ENCODE data around the gene GSTA4. TPM values are rescaled to one million over a fixed set of nuclear protein-coding genes. Genes with fewer than 3 reads are reported as not detected.

Gene GSTA4
- total RNA-seq, 6 donors from 2014 or later = 29.0 to 151 (median 80.8) TPM

- peaks cover 7 to 47% (median 16%) of the 10 kb centered on the region in 4 donors for H3K36me3 ChIP-seq
- no peaks in the 10 kb centered on the region for H3K9me3 ChIP-seq
- DNase-seq = no peak
- H3K4me1 ChIP-seq = no peaks in the 10 kb centered on the region
- 66 to 69% methylated on average over 3 of the region's 3 CpGs for WGBS, 2 donors
- H3K4me3 ChIP-seq = no peak overlapping the region
- ATAC-seq (ENCODE audit: low FRiP score in 2 of 2) = no peak
- no peaks in the 10 kb centered on the region for H3K27me3 ChIP-seq
- no peak overlapping the region for H3K27ac ChIP-seq
- TF ChIP-seq EP300 (IDR thresholded peaks at IDR 0.05) (no peak), POLR2AphosphoS5 (IDR thresholded peaks at IDR 0.05) (no peak), POLR2A (IDR thresholded peaks at IDR 0.05) (no peak)
- TF ChIP-seq, protein P1, sequence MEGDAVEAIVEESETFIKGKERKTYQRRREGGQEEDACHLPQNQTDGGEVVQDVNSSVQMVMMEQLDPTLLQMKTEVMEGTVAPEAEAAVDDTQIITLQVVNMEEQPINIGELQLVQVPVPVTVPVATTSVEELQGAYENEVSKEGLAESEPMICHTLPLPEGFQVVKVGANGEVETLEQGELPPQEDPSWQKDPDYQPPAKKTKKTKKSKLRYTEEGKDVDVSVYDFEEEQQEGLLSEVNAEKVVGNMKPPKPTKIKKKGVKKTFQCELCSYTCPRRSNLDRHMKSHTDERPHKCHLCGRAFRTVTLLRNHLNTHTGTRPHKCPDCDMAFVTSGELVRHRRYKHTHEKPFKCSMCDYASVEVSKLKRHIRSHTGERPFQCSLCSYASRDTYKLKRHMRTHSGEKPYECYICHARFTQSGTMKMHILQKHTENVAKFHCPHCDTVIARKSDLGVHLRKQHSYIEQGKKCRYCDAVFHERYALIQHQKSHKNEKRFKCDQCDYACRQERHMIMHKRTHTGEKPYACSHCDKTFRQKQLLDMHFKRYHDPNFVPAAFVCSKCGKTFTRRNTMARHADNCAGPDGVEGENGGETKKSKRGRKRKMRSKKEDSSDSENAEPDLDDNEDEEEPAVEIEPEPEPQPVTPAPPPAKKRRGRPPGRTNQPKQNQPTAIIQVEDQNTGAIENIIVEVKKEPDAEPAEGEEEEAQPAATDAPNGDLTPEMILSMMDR (IDR thresholded peaks at IDR 0.05) = no peak
Observed at GRCh38 chr6:53020005-53020744, 25.1 kb upstream of the GSTA4 start.

DNA sequence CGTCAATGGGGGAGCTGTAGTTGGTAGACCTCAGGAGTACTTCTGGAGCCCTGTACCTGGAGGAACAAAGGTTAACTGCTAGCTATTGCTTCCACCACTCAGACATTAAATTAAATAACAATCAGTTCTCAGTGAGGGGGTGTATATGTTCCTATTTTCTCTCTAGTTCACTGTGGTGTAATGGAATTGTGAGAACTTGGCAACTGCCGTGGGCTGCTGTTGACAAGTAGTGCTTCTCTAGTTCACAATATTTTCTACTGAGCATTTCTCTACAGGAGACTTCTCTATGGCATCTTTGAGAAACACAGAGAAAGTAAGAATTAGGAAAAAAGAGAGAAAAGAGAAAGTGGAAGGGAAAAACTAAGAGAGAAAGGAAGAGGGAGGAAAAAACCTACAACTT is 23.4 kb upstream of the GSTA4 start:
- Histone ChIP-seq H3K27me3 (no peaks in the 10 kb centered on the region), H3K36me3 (peaks cover 7 to 54% (median 19%) of the 10 kb centered on the region in 4 donors), H3K4me1 (peaks cover 0 to 7% (median 0%) of the 10 kb centered on the region in 4 donors), H3K4me3 (no peak overlapping the region), H3K9me3 (no peaks in the 10 kb centered on the region), H3K27ac (no peak overlapping the region)
- ATAC-seq (ENCODE audit: low FRiP score in 2 of 2) (peak in 1 of 2 donors; percentile 29), DNase-seq (no peak)
- TF ChIP-seq POLR2A (IDR thresholded peaks at IDR 0.05) (no peak), EP300 (IDR thresholded peaks at IDR 0.05) (no peak), POLR2AphosphoS5 (IDR thresholded peaks at IDR 0.05) (no peak)
- TF ChIP-seq, protein P1 (IDR thresholded peaks at IDR 0.05) = no peak
- 95 to 100% methylated on average over 2 of the region's 2 CpGs for WGBS, 2 donors

GRCh38 chr6:53015486-53015885 is 20.4 kb upstream of the GSTA4 start:
- Histone ChIP-seq H3K4me1 (peaks cover 0 to 7% (median 0%) of the 10 kb centered on the region in 4 donors), H3K9me3 (no peaks in the 10 kb centered on the region), H3K4me3 (no peak overlapping the region), H3K36me3 (peaks cover 30 to 83% (median 41%) of the 10 kb centered on the region in 4 donors), H3K27me3 (no peaks in the 10 kb centered on the region), H3K27ac (peak overlapping the region in 1 of 4 donors; percentile 10)
- DNase-seq (no peak), ATAC-seq (ENCODE audit: low FRiP score in 2 of 2) (no peak)
- TF ChIP-seq, protein P1 (IDR thresholded peaks at IDR 0.05) = no peak
- TF ChIP-seq POLR2AphosphoS5 (IDR thresholded peaks at IDR 0.05) (no peak), EP300 (IDR thresholded peaks at IDR 0.05) (no peak), POLR2A (IDR thresholded peaks at IDR 0.05) (no peak)
- WGBS, 2 donors = 92 to 100% methylated on average over 1 of the region's 1 CpG

GRCh38 chr6:53014744-53015143 is 19.7 kb upstream of the GSTA4 start:
- Histone ChIP-seq H3K27me3 (no peaks in the 10 kb centered on the region), H3K27ac (no peak overlapping the region), H3K36me3 (peaks cover 33 to 90% (median 49%) of the 10 kb centered on the region in 4 donors), H3K4me1 (peaks cover 0 to 7% (median 0%) of the 10 kb centered on the region in 4 donors), H3K9me3 (no peaks in the 10 kb centered on the region), H3K4me3 (no peak overlapping the region)
- ATAC-seq (ENCODE audit: low FRiP score in 2 of 2) = no peak
- no peak for TF ChIP-seq EP300 (IDR thresholded peaks at IDR 0.05)
- TF ChIP-seq, protein P1 (IDR thresholded peaks at IDR 0.05) = no peak
- no peak for TF ChIP-seq POLR2AphosphoS5 (IDR thresholded peaks at IDR 0.05)
- no peak for TF ChIP-seq POLR2A (IDR thresholded peaks at IDR 0.05)
- 77 to 88% methylated on average over 1 of the region's 1 CpG for WGBS, 2 donors
- no peak for DNase-seq

Data from upper lobe of left lung (tissue), 6 donors.